ENCODE measurements around the gene RNF148.

RNF148 gene, protein sequence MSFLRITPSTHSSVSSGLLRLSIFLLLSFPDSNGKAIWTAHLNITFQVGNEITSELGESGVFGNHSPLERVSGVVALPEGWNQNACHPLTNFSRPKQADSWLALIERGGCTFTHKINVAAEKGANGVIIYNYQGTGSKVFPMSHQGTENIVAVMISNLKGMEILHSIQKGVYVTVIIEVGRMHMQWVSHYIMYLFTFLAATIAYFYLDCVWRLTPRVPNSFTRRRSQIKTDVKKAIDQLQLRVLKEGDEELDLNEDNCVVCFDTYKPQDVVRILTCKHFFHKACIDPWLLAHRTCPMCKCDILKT

DNA sequence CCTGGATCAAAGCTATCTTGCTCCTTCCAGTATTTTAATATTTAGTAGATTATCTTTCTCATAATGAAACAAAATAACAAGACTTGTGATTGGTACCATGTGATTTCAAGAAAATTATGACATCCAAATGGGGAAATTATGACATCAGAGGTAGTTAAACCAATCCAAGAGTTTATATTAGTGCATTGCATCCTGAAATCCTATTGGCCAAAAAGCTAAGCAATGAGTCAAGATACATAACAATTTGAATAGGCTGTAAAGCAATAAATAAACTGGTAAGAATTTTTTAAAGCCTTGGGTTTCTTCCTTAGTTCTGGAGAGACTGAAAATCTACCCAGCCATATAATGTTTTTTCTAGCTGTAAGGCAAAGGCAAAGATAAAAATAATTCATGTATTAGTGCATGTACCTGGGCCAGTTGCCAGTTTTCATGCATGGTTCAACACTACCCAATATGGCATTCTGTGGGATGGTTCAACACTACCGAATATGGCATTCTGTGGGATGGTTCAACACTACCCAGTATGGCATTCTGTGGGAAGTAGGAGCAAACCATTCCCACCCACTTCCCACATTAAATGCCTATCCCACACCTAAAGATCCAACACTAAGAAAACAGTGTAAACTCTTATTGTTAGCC is at the start of gene RNF148:
Gene RNF148 (minus strand): TSS at position 51 of the 639 bp plus-strand sequence. CDS start 172 bp downstream, outside the sequence.
- no peak for DNase-seq

DNA sequence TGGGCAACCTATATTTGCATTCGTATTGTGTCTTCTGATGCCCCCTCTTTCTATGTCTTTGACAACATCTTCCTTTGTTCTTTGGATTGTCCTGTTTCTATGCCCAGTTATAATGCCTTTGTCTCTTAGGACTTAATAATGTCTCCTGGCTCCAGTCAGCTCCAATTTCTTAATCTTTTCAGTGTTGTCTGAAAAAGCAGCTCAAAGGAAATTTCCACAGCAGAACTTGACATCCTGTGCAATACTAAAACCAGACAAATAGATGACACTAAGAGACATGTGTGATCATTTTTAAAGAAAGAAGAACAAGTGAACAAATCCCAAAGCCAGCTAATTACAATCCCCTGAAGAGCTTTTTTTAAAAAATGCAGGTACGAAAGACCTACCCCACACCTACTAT is 47.7 kb upstream of the RNF148 start:
- no peak for DNase-seq

DNA sequence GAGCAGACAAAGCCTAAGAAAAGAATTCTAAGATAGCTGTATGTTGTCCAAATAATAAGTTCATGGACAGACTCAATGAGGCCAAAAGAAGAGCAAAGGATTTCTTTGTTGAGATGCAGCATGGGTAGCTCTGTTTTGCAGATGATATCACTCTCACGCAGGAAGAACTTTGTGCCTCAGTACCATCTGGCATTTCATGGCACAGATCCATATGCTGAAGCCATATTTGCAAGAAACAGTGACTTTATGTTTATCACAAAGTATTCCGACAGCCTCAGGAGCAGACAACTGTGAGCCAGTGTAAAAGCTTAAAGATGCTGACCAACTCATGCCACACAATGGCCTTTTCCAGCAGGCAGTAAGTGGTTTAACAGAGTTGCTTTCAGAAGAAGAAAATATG is 45.5 kb upstream of the RNF148 start:
- no peak for DNase-seq

DNA sequence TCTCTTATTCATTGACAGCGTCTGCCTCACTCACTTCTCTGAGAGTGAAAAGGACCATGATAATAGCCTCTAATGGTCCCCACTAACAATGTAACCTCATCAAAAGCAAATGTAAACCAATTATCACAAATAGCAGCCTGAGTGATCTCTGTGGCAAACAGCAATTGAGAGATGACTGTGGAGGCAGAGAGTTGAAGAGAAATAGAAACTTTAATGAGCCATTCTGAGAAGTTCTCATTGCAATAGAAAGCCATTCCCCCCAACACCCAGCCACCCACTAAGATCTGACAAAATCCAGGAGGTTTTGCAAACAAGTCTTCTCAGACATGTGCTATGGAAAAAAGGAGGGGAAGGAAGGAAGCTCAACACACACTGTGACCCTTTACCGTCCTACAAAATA is 44.2 kb upstream of the RNF148 start:
- DNase-seq, result no peak

DNA sequence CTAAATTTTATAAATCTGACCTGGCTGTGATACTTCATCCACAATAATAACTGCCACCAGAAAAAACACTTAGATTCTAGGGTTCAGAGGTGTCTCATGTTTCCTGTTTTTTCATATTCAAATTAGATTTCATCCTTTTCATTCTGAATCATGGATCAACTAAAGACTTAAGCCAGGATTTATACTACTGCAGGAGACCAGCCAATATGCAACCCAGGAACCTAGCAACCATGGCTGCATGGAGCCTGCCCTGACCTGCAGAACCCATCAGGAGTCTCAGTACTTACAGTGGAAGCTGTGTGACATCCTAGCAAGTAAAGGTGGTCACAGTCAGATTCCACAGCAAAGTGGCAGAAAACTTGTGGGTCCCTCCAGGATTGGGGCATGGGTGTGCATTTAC is 40.5 kb upstream of the RNF148 start:
- no peak for DNase-seq

DNA sequence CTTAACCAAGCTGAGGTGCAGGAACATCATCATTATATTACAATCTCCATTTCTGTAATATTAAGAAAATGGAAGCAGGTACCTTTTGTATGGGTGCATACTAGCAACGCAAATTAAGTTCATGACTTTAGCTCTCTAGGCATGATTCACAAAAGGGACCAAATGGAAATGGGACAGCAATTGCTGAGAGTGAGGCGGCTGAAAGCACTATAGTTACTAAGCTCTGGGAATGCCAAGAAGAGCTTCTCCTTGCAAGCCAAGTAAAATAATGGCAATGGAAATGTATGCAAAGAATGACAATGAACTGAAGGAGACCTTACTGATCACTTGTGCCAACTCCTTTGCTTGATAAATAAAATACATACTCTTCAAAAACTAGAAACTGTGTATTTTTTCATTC is 36.2 kb upstream of the RNF148 start:
- no peak for DNase-seq

DNA sequence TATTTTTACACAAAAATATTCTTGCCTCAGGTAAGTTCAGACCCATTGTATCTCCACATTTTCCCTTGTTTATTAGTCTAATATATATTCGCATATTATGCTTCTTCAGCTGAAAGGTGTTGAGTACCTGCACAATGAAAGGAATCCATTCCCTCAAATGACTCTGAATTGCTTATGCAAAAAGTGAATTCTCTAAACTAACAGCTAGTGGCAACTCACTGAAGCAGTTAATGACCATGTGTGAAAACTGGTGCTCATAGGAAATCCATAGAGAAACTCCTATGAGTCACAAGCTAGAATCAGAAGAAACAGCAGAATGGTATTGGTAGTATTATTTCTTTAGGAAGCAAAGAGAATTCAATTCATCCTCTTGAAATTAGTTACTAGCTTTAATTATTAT is 33.5 kb upstream of the RNF148 start:
- no peak for DNase-seq

DNA sequence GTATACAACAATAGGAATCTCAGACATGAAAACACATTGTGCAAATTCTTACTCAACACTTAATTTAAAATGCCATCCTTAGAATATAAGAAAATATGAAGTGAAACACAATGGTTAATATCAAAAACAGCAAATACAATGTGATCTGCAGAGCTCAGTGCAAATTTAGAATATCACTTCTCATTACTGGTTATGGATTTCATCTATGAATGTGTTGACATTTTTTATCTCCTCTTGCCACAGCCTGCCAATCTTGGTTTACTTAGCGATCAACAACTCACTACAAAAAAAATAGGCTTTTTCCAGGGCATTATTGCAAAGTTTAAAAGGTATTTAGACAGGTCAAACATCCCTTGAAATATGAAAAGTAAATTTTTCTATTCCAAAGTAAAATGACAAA is 25.0 kb upstream of the RNF148 start:
- DNase-seq, result no peak

DNA sequence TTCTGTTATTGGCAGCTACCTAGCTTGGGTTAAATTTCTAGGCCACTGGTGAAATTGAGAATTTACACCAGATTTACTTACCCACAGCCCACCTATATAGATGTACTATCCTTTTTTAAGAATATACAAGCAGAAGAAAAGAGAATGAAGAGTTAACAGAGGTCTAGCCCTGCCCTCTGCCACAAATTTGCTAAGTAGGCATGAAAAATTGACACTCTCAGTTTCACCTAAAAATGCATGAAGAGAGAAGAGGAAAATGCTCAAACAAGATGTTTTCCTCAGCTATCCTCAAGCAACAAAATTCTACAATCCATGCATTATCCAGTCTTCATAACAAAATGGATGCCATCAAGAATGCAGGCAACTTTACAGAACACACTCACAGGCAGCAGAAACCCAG is 24.6 kb upstream of the RNF148 start:
- DNase-seq, result no peak

DNA sequence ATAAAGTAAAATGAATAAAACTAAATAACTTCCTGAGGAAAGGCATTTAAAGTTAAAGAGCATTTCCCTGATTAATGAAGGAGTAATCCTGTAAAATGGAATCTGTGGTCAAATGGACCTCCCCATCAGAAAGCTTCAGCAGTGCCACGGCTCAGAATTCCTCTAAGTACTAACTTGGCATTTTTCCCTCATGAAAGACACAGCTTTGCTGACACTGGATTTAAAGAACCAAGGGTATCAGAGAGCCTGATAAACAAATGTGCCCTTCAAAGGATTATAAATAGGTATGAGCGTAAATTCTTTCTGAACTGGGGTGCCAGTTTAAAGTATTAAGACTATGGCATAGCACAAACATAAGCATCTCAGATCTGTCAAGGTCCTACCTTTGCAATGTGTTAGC is 24.2 kb upstream of the RNF148 start:
- DNase-seq, result no peak

DNA sequence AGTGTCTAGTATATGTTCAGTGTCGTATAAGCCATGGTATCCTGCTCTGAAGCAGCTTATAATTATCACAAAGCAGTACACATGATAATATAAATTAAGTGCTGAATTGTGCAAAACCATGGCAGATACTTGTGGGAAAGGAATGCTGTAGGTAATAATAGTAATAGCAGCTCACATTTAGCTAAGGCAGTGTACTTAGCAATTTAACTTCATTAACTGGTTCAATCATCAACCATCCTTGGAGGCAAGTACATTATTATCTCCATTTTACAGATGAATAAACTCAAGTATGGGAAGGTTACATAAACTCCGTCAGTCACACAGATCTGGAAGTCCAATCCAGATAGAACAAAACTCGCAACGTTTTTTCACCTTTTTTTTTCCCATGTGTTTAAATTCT is 21.6 kb upstream of the RNF148 start:
- no peak for DNase-seq

DNA sequence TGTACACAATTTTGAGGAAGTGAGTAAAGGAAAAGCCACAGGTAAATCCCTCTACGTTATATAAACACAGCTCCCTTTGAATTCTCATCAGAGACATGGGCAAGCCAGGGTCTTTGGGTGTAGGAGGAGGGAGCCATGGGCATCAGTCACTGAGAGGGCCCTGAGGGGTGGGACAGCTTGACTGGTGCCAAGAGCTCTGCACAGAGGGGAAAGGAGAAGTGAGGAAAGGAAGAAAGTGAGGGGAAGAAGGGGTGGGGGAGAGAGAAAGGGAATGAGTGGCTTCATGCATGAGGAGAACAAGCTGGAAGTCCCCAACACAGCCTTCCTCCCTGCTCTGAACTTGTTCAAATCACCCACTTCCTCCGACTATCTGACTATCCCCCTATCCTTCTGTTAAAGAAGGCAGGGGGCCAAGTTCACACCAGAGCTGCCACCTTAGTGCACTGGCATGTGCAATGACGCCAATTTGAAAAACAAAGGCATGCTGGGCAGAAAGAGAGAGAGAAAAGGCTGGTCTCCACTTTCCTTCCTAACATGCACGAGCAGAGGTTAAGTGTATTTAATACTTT is 16.4 kb upstream of the RNF148 start:
- no peak for DNase-seq

DNA sequence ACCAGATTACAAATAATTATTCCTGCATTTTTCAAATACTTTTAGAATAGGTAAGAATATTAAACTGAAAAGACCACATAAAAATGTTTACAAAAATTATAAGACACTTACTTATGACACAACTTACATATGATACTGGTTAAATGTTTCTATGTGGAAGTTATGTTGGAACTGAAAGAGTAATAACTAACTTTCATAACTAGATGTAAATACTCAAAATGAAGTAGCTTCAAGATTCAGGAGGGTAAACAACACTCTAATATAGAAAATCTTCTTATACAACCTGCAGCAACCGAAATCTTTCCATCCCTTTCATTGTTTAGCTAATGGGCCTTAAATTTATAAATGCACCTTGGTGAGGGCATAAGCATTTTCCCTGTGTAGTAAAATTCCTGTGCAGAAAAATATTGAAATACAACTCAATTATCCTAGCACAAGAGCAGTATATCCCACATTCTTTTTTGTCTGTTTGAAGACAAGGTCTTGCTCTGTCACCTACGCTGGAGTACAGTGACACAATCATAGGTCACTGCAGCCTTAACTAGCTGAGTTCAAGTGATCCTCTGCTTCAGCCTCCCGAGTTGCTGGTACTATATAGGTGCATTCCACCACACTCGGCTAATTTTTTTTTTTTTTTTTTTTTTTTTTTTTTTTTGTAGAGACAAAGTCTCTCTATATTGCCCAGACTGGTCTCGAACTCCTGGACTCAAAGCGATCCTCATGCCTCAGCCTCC is 14.8 kb upstream of the RNF148 start:
- DNase-seq, result no peak

DNA sequence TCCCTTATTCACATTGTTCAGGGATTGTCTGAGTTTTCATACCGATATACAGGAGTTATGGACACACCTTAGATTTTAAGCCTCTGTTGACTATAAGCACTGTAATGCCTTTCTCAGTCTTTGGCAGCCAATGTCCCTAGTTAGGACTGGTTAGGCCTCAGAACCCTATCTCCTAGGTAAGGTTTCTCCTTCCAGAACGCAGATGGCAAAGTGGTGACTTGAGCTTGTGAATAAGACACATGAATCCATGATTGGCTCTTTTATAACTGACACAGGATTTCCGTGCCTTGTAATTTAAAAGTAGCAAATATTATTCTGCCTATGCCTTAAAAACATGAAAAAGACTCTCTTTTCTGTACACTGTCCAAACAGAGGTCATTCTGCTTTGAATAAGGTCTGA is 12.5 kb upstream of the RNF148 start:
- no peak for DNase-seq

DNA sequence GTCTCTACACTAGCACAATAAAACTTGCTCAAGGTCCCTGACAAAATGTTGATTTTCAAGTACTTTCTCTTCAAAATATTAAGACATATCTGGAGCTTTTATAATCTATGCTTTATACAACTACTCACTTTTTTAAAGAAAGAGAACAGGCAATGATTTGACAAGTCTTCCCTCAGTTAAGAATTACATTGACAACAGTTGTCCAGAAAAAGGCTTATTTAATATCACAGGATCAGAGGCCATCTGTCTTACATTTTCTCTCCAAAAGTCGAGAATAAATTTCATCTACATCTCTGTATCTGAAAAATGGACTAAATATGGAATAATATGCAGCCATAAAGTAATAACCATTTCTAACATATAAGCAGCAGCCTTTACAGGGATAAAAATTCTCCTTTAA is 8.2 kb upstream of the RNF148 start:
- DNase-seq, result no peak

DNA sequence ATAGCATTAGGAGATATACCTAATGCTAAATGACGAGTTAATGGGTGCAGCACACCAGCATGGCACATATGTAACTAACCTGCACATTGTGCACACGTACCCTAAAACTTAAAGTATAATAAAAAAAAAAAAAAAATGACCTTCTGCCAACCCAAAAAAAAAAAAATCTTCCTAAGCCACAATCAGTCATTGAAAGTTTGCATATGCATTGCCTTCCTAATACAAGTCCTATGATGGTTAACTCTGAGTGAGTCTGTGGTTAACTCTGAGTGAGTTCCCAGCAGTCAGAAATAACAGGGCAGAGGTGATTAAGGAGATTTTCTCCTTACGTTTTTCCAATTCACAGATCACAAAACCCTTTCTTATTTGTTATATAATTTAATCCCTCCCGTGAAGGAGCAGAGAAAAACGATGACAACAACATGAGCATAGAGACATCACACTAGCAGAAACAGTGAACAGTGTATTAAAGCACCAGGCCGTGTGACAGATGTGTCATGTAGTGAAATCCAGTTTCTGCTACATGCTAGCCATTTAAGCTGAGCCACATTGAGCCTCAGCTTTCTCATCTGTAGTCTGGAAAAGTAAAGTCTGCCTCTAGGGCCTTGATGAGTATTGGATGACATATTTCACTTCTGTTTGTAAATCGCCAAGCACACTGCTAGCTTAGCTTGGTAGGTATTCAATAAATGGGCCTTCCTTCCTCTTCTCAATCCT is 7.4 kb upstream of the RNF148 start:
- DNase-seq, result no peak

DNA sequence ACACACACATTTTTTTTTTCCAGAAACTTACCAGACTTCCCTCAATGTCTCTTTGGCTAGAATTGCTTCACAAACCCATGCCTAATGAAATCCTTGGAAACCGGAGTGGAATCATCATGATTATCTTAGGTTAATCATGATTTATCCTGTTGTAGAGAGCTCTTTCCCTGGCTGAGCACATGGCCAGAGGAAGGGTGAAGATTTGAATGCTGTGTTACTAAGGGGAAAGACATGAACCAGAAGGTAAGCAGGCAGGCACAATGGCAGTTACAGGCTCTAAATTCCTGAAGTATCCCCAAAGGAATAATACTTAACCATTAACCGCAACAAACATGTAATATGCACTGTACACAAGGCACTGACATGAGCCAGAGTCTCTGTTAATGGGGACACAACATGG is 4.1 kb upstream of the RNF148 start:
- no peak for DNase-seq

DNA sequence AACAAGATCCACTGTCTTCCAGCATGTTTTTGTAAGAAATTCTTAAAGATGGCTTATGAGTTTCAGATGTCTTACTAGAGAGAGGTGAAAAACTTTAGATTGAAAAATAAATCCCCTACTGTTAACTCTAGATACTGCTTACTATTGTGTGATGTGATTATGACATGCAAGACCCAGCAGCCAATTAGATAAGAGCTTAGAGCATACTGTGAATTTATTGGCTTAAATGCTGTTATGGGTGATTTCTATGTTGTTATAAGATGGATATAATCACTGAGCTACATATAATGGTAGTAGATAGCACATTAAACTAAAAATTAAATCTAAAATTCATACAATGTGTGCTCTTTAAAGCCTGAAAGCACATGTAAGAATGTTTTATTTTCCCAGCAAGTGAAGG is 3.7 kb downstream of the RNF148 start, which contains the start of gene RNF133:
Gene RNF133 (minus strand): TSS at position 101 of the 400 bp plus-strand sequence. CDS start 199 bp downstream, outside the sequence.
- DNase-seq, result no peak

DNA sequence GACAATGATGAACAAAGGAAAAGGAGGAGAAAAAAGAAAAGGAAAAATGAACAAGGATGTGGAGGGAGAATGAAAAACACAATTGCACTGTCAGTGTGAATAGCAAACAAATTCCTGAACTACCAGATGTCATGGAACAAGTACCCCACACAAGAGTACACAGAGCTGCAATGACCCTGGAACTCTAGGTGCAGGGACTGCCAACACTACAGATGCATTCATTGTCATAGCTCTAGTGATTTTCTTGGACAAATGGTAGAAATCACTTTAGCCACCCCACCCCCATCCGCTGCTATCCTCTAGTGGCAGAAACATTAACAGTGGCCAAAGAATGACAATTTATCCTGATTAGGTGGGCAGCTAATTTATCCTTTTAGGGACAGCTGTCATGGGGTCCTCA is 6.9 kb downstream of the RNF148 start:
- no peak for DNase-seq

DNA sequence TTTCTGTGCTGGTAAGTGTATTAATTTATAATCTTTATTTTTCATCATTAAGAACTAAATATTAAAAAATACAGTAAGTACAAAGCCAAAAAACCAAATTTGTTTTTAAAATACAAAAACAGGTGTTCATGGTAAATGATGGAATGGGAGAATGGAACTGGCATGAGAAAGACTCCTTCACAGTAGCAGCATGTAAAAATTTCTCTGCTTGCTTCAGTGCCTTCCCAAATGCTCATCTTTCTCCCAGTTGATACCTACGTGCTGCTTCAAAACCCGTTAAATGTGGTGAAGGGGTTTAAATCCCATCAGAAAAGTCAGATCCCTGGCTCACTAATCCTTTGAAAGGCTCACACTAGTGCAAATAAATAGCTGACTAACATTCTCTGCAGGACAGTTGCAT is 8.0 kb downstream of the RNF148 start:
- DNase-seq, result no peak

DNA sequence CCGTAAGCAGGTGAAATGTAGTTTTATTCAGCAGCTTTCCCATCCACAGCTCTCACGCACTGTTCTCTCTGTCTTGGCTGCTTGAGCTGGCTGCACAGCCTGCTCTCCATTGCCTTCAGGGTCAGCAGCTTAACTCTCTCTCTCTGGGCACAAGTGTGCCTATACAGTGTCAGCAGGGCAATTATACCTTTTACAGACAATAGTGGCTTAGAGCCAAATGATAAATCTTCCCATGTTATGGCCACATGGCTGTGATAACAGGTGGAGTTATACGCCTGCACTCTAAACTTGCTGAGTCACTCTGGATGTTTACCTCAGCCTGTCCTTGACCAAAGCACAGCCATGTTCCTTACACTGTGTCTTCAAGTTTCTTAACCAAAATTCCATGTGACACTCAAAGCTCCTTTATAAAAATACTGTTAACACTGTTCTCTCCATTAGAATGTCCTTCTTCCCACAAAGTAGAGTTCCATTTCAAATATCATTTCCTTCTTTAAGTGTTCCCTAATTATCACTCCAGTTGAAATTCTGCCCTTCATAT is 9.9 kb downstream of the RNF148 start:
- no peak for DNase-seq

DNA sequence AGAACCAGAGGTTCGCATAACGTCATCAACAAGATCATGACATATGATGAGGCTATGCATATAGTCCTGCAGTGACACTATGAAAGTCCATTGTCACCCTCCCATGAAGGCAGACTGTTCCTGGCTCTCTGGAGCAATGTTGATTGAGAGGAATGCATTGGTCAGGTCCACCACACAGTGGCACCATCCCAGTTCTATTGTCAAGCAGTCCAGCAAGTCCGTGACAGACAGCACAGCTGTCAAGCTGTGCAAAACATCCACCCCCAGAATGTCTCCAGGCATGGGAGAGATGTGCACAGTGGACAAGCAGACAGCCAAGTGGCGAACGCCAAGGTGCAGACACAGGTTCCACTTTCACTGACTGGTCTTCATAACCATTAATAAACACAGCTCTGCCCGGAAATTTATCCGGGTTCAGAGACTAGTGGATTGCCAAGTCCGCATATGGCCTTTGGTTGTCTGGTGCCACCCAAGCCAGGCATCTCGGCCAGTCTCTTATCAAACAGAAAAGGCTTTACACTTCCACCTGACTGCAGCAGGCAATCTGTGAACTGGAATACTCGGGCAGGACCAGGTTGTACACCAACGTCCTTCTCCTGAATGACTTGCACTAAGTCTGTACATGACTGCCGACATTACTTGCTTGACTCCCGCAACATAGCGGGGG is 11.0 kb downstream of the RNF148 start:
- DNase-seq, result no peak

All from hematopoietic multipotent progenitor cell treated with erythropoietin and hydrocortisone succinate and interleukin-3 and kit ligand, for 6 days (in vitro differentiated cells).